Right lobe of liver (tissue), 6 donors: ENCODE results near the gene COPRS. TPM values are rescaled to one million over a fixed set of nuclear protein-coding genes. Genes with fewer than 3 reads are reported as not detected.
A peak's percentile ranks its signal among the peaks of the same experiment; 100 is the strongest.

Source experiments
- ATAC-seq, 4 donors: fragments of 200-7000 bp; cut with Tn5 transposase; one replicate each; pipeline ENCODE4 v1.9.1; 2020; ENCODE audit warnings: mild to moderate bottlenecking in 4 of 4, moderate library complexity in 4 of 4
- DNase-seq, 3 donors: peaks; one replicate each; pipeline ENCODE4 v3.0.0-alpha.2; 2020
- H3K27ac ChIP-seq, 3 donors: fragments of 200-600 bp; one replicate each; pipeline ENCODE4 v1.8.0; 2022
- H3K27me3 ChIP-seq, 2 donors: fragments of 200-600 bp; one replicate each; pipeline ENCODE4 v1.8.0; 2022
- H3K36me3 ChIP-seq, 4 donors: fragments of 200-600 bp; sonication (generic) in 1 of 4; one replicate each; pipeline versions ENCODE4 v1.5.1 to v1.8.0; 2017 to 2022; ENCODE audit warnings: control low read depth in 1 of 4
- H3K4me1 ChIP-seq, 4 donors: fragments of 200-600 bp; sonication (generic) in 1 of 4; one replicate each; pipeline versions ENCODE4 v1.5.1 to v1.8.0; 2017 to 2022; ENCODE audit warnings: control low read depth in 1 of 4
- H3K4me3 ChIP-seq, 3 donors: fragments of 200-600 bp; one replicate each; pipeline ENCODE4 v1.8.0; 2022
- H3K9me3 ChIP-seq, 4 donors: fragments of 200-600 bp; sonication (generic) in 1 of 4; one replicate each; pipeline versions ENCODE4 v1.5.1 to v1.8.0; 2017 to 2022; ENCODE audit warnings: control low read depth in 1 of 4
- CTCF ChIP-seq, 4 donors: fragments of 200-600 bp in 3 of 4; fragments of 450-650 bp in 1 of 4; IDR thresholded peaks; one replicate each; pipeline versions ENCODE4 v1.5.1 to v1.8.0; 2016 to 2022; ENCODE audit warnings: antibody characterized with exemption in 4 of 4, mild to moderate bottlenecking in 2 of 4
- POLR2A ChIP-seq: fragments of 450-650 bp; IDR thresholded peaks from one replicate; pipeline ENCODE4 v1.6.1; 2017; ENCODE audit warnings: antibody characterized with exemption, mild to moderate bottlenecking
- WGBS: methylation state at CpG from one replicate; pipeline ENCODE4 v1.1.6; 2018; ENCODE audit warnings: low coverage, low lambda C conversion rate; ENCODE audit not compliant: insufficient coverage; ENCODE audit errors: missing lambda C conversion rate; 5-methylcytosine and 5-hydroxymethylcytosine counted together
- intact Hi-C, 2 donors: fragments of 100-400 bp; cut with DNase I; formaldehyde crosslinking; loops; one replicate each; pipeline versions ENCODE4 v1.11.2 to v1.14.1; 2022
- total RNA-seq, 6 experiments: library from RNA; depleted of rRNA in 2 of 6; stranded (reverse); fragments of >200 nt in 2 of 6; fragmentation: NEBNext Ultra II Directional in 3 of 6; extraction: Animal tissue kit (Norgen Biotek cat#: 25700) in 3 of 6; gene quantifications; one replicate each; pipeline versions ENCODE4 v1.1.0 to v1.2.4, GENCODE V29; 2016 to 2023
- donor health status: DM: no; HTN: yes; CAD: no.
- donor health status: DM: no; HTN: no; CAD: no.
- donor health status: DM: no; HTN: no; CAD: no.
- donor health status: DM: no; HTN: yes; CAD: no.
- donor health status: DM: no; HTN: yes; CAD: no.

The COPRS gene
- total RNA-seq, 6 experiments from 2014 or later, result 17.1 to 49.4 (median 24.0) TPM

GRCh38 chr17:31835984-31836383 lies 23.1 kb downstream of the COPRS start:
- no peaks in the 10 kb centered on the region for H3K36me3 ChIP-seq
- H3K27ac ChIP-seq, result no peak overlapping the region
- H3K9me3 ChIP-seq, result no peaks in the 10 kb centered on the region
- no peaks in the 10 kb centered on the region for H3K4me1 ChIP-seq
- DNase-seq (no peak), ATAC-seq (no peak)
- no peak overlapping the region for H3K4me3 ChIP-seq
- 86% methylated on average over 4 of the region's 4 CpGs for WGBS
- H3K27me3 ChIP-seq, result no peaks in the 10 kb centered on the region
- intact Hi-C loops, result loop anchor here in 1 of 2 donors (10.0 kb wide), 1 partner anchor 281 kb away; no protein-coding TSS in a partner anchor
- TF ChIP-seq CTCF (IDR thresholded peaks at IDR 0.05), result no peak
- no peak for TF ChIP-seq POLR2A

- 66% methylated on average over 6 of the region's 7 CpGs for WGBS
- ATAC-seq, result peak in 2 of 4 donors; percentile 18 to 44
These were observed 24.6 kb downstream of the COPRS start for GRCh38 chr17:31834448-31834847.

GRCh38 chr17:31832746-31833145 lies 26.3 kb downstream of the COPRS start:
- intact Hi-C loops, result loop anchor here in 1 of 2 donors (10.0 kb wide), 1 partner anchor 278 kb away; no protein-coding TSS in a partner anchor
- H3K27me3 ChIP-seq, result no peaks in the 10 kb centered on the region
- ATAC-seq, result no peak
- no peaks in the 10 kb centered on the region for H3K4me1 ChIP-seq
- no peak overlapping the region for H3K27ac ChIP-seq
- no peaks in the 10 kb centered on the region for H3K9me3 ChIP-seq
- no peaks in the 10 kb centered on the region for H3K36me3 ChIP-seq
- TF ChIP-seq POLR2A, result no peak
- no peak for TF ChIP-seq CTCF (IDR thresholded peaks at IDR 0.05)
- H3K4me3 ChIP-seq, result no peak overlapping the region
- WGBS, result 70% methylated on average over 6 of the region's 9 CpGs
- peak in 1 of 3 donors; percentile 5 for DNase-seq

More at GRCh38 chr17:31834448-31834847, 24.6 kb downstream of the COPRS start:
- no peaks in the 10 kb centered on the region for H3K4me1 ChIP-seq
- no peaks in the 10 kb centered on the region for H3K9me3 ChIP-seq
- intact Hi-C loops, result loop anchor here in 1 of 2 donors (10.0 kb wide), 1 partner anchor 280 kb away; no protein-coding TSS in a partner anchor
- no peak for TF ChIP-seq CTCF (IDR thresholded peaks at IDR 0.05)
- TF ChIP-seq POLR2A, result no peak
- no peak overlapping the region for H3K4me3 ChIP-seq
- H3K27ac ChIP-seq, result no peak overlapping the region
- peak in 1 of 3 donors; percentile 1 for DNase-seq
- H3K27me3 ChIP-seq, result no peaks in the 10 kb centered on the region
- H3K36me3 ChIP-seq, result no peaks in the 10 kb centered on the region

GRCh38 chr17:31830971-31831858 lies 27.8 kb downstream of the COPRS start:
- 63% methylated on average over 7 of the region's 12 CpGs for WGBS
- DNase-seq (peak in 1 of 3 donors; percentile 32), ATAC-seq (no peak)
- no peaks in the 10 kb centered on the region for H3K27me3 ChIP-seq
- H3K27ac ChIP-seq, result no peak overlapping the region
- H3K36me3 ChIP-seq, result no peaks in the 10 kb centered on the region
- intact Hi-C loops, result loop anchor here in 1 of 2 donors (10.0 kb wide), 1 partner anchor 276 kb away; no protein-coding TSS in a partner anchor
- H3K9me3 ChIP-seq, result no peaks in the 10 kb centered on the region
- no peak for TF ChIP-seq CTCF (IDR thresholded peaks at IDR 0.05)
- TF ChIP-seq POLR2A, result no peak
- no peak overlapping the region for H3K4me3 ChIP-seq
- H3K4me1 ChIP-seq, result no peaks in the 10 kb centered on the region
